Measurements from ENCODE around the gene SEMA4G. TPM values are rescaled to one million over a fixed set of nuclear protein-coding genes. Genes with fewer than 3 reads are reported as not detected.

Gene SEMA4G
- total and polyA plus RNA-seq, 2 of the 13 experiments (the other 11 are each of a cell fraction or from before 2014, with no cell fraction given) = 46.2 to 207 TPM

DNA sequence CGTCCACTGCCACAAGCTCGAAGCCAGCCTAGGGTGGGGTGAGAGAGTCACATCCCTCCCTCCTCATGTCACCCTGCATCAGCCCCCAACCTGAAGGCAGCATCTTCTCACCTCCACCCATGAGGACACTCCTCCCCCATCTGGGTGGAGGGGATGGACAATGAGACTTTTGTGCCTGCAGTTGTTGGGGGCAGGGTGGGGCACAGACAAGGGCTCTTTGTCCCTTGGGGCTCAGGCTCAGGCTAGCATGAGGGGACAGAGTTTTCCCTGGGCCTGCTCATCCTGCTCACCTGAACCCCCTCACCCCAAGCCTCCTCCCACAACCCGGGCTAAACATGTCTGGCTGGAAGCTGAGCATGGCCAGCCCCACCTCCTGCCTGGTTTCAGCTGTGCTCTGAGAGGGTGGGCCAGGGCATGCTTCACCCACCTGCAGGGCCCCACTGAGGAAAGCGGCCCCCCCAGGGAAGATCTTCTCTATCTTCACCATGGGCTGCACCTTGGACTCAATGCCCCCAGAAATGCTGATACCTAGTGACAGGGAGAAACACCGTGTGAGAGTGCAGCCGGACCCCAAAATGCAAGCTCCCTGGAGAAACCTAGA lies 39.6 kb downstream of the SEMA4G start (continued):
- TF ChIP-seq ZNF546 (CRISPR knock-in tag; conservative IDR thresholded peaks at IDR 0.05) (no peak), TBX2 (CRISPR knock-in tag; IDR thresholded peaks at IDR 0.05; ENCODE audit: borderline replicate concordance) (peak; percentile 91), RFX1 (IDR thresholded peaks at IDR 0.05) (no peak), SOX5 (CRISPR knock-in tag; IDR thresholded peaks at IDR 0.05; ENCODE audit: borderline replicate concordance) (peak; percentile 90; the same call in 1 of the 2 replicates), ZNF605 (CRISPR knock-in tag; IDR thresholded peaks at IDR 0.05) (0 out of 2 replicates have a peak, but pooled peaks have one; percentile 17), EP300 (IDR thresholded peaks at IDR 0.05; ENCODE audit: low read depth in 2 of 2, low read length in 2 of 2) (peak in 1 of 2 experiments; percentile 68; a peak in 1 of 4 replicates), EP300 (CRISPR knock-in tag; IDR thresholded peaks at IDR 0.05; ENCODE audit: borderline replicate concordance) (peak; percentile 81), HDAC2 (CRISPR knock-in tag; IDR thresholded peaks at IDR 0.05) (no peak; the same call in 1 of the 2 replicates), ZNF329 (CRISPR knock-in tag; IDR thresholded peaks at IDR 0.05; ENCODE audit: low read depth) (no peak), HIVEP1 (CRISPR knock-in tag; IDR thresholded peaks at IDR 0.05) (0 out of 2 replicates have a peak, but pooled peaks have one; percentile 31), RXRB (CRISPR knock-in tag; IDR thresholded peaks at IDR 0.05; ENCODE audit: borderline replicate concordance) (peak; percentile 66; the same call in 1 of the 2 replicates), CCDC6 (CRISPR knock-in tag; IDR thresholded peaks at IDR 0.05) (0 out of 2 replicates have a peak, but pooled peaks have one; percentile 22), SIX1 (CRISPR knock-in tag; IDR thresholded peaks at IDR 0.05; ENCODE audit: borderline replicate concordance) (no peak), ZNF263 (CRISPR knock-in tag; IDR thresholded peaks at IDR 0.05) (peak; percentile 64), PCBP1 (IDR thresholded peaks at IDR 0.05; ENCODE audit: borderline replicate concordance, low read depth, low read length) (peak; percentile 7; the same call in 1 of the 2 replicates), FOXA3 (CRISPR knock-in tag; IDR thresholded peaks at IDR 0.05) (peak; percentile 12; the same call in 1 of the 2 replicates), RCOR2 (CRISPR knock-in tag; IDR thresholded peaks at IDR 0.05) (peak; percentile 47; the same call in 1 of the 2 replicates), HOXA9 (CRISPR knock-in tag; IDR thresholded peaks at IDR 0.05; ENCODE audit: borderline replicate concordance) (no peak), KMT2B (CRISPR knock-in tag; IDR thresholded peaks at IDR 0.05) (no peak), ONECUT2 (CRISPR knock-in tag; IDR thresholded peaks at IDR 0.05) (no peak), ZFX (CRISPR knock-in tag; IDR thresholded peaks at IDR 0.05; ENCODE audit: low read depth) (peak; percentile 36; the same call in 1 of the 2 replicates)
- TF ChIP-seq, protein P1, sequence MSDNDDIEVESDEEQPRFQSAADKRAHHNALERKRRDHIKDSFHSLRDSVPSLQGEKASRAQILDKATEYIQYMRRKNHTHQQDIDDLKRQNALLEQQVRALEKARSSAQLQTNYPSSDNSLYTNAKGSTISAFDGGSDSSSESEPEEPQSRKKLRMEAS (IDR thresholded peaks at IDR 0.05) = peak; percentile 69; the same call in 1 of the 2 replicates
- TF ChIP-seq, protein P2, sequence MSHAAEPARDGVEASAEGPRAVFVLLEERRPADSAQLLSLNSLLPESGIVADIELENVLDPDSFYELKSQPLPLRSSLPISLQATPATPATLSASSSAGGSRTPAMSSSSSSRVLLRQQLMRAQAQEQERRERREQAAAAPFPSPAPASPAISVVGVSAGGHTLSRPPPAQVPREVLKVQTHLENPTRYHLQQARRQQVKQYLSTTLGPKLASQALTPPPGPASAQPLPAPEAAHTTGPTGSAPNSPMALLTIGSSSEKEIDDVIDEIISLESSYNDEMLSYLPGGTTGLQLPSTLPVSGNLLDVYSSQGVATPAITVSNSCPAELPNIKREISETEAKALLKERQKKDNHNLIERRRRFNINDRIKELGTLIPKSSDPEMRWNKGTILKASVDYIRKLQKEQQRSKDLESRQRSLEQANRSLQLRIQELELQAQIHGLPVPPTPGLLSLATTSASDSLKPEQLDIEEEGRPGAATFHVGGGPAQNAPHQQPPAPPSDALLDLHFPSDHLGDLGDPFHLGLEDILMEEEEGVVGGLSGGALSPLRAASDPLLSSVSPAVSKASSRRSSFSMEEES (CRISPR knock-in tag; IDR thresholded peaks at IDR 0.05) = 0 out of 2 replicates have a peak, but pooled peaks have one; percentile 15
- TF ChIP-seq, protein P3, sequence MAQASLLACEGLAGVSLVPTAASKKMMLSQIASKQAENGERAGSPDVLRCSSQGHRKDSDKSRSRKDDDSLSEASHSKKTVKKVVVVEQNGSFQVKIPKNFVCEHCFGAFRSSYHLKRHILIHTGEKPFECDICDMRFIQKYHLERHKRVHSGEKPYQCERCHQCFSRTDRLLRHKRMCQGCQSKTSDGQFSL (CRISPR knock-in tag; IDR thresholded peaks at IDR 0.05) = peak; percentile 40; the same call in 1 of the 2 replicates
- TF ChIP-seq, protein P4, sequence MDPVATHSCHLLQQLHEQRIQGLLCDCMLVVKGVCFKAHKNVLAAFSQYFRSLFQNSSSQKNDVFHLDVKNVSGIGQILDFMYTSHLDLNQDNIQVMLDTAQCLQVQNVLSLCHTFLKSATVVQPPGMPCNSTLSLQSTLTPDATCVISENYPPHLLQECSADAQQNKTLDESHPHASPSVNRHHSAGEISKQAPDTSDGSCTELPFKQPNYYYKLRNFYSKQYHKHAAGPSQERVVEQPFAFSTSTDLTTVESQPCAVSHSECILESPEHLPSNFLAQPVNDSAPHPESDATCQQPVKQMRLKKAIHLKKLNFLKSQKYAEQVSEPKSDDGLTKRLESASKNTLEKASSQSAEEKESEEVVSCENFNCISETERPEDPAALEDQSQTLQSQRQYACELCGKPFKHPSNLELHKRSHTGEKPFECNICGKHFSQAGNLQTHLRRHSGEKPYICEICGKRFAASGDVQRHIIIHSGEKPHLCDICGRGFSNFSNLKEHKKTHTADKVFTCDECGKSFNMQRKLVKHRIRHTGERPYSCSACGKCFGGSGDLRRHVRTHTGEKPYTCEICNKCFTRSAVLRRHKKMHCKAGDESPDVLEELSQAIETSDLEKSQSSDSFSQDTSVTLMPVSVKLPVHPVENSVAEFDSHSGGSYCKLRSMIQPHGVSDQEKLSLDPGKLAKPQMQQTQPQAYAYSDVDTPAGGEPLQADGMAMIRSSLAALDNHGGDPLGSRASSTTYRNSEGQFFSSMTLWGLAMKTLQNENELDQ (CRISPR knock-in tag; IDR thresholded peaks at IDR 0.05; ENCODE audit: borderline replicate concordance) = no peak
- TF ChIP-seq, protein P5, sequence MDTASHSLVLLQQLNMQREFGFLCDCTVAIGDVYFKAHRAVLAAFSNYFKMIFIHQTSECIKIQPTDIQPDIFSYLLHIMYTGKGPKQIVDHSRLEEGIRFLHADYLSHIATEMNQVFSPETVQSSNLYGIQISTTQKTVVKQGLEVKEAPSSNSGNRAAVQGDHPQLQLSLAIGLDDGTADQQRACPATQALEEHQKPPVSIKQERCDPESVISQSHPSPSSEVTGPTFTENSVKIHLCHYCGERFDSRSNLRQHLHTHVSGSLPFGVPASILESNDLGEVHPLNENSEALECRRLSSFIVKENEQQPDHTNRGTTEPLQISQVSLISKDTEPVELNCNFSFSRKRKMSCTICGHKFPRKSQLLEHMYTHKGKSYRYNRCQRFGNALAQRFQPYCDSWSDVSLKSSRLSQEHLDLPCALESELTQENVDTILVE (CRISPR knock-in tag; IDR thresholded peaks at IDR 0.05) = no peak
